Nephron (organoid): ENCODE data around the gene AOPEP.

Source experiments
- H3K27ac Mint-ChIP-seq, 3 experiments: 2 replicates each; pipeline ENCODE4 v1.8.0; 2020; ENCODE audit warnings: mixed read lengths in 3 of 3, mild to moderate bottlenecking in 2 of 3, moderate library complexity in 1 of 3
- H3K27me3 Mint-ChIP-seq: 2 replicates; pipeline ENCODE4 v1.8.0; 2021; ENCODE audit warnings: low read depth, mild to moderate bottlenecking, moderate library complexity, mixed read lengths
- H3K36me3 Mint-ChIP-seq: 2 replicates; pipeline ENCODE4 v1.8.0; 2020; ENCODE audit warnings: low read depth, mixed read lengths
- H3K4me1 Mint-ChIP-seq: 2 replicates; pipeline ENCODE4 v1.8.0; 2020; ENCODE audit warnings: mixed read lengths
- H3K4me3 Mint-ChIP-seq, 3 experiments: 2 replicates each; pipeline ENCODE4 v1.8.0; 2020; ENCODE audit warnings: mild to moderate bottlenecking in 3 of 3, mixed read lengths in 3 of 3, moderate library complexity in 2 of 3
- H3K9me3 Mint-ChIP-seq: 2 replicates; pipeline ENCODE4 v1.8.0; 2020; ENCODE audit warnings: mixed read lengths
- CTCF ChIP-seq, 3 experiments: fragments of 200-600 bp; sonication (generic); IDR thresholded peaks; one replicate each; pipeline ENCODE4 v1.5.0; 2021; ENCODE audit warnings: antibody characterized with exemption in 3 of 3; ENCODE audit not compliant: unreplicated experiment in 3 of 3

The AOPEP gene

DNA sequence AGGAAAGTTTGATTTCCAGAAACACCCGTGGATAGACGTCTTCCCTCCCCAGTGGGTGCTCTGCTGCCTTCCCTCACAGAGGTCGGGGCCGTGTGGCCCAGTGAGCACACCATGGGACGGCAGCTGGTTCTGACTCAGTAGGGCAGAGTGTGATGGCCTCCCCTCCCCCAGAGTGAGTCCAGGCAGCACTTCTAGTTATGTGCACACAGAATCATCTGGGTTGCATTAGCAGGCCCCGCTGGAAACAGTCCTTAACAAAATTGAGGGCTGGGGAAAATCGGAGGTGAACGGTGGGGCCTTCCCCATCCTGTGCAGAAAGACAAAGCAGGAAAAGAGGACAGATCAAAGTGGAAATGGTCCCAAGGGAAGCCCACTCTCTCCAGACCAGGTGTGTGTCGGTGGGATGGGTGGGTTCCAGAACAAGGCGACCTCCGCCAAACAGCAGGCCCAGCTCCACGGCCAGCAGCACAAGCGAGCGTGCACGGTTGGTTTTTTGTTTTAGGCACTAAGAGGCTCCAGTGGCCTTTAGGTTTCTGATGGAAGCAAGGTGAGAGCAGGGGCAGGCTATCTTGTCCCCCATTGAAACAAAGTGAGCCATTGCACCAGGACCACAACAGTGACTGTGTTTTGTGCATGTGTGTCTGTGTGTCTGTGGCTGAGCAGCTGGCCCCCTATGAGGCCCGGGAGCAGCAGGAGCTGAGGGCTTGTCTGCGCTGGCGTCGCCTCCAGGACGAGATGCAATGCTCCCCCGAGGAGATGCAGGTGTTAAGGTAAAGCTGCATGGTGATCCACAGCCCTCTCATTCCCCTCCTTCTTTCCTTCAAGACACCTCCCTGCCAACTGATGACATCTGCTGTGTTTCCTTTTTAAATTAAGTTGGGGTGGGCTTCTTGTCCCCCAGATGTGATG, 201.5 kb downstream of the AOPEP start:
- Mint-ChIP-seq H3K9me3 (no peaks in the 10 kb centered on the region), H3K4me1 (peaks cover 20% of the 10 kb centered on the region), H3K27me3 (no peaks in the 10 kb centered on the region), H3K27ac (peak overlapping the region in 2 of 3 experiments; percentile 35 to 58), H3K36me3 (peaks cover 24% of the 10 kb centered on the region), H3K4me3 (no peak overlapping the region)
- no peak for TF ChIP-seq CTCF (IDR thresholded peaks at IDR 0.05; ENCODE audit: unreplicated experiment in 3 of 3)

- Mint-ChIP-seq H3K9me3 (no peaks in the 10 kb centered on the region), H3K4me1 (peaks cover 17% of the 10 kb centered on the region), H3K4me3 (no peak overlapping the region), H3K27ac (peak overlapping the region; percentile 27 to 65 (median 38)), H3K36me3 (peaks cover 24% of the 10 kb centered on the region), H3K27me3 (no peaks in the 10 kb centered on the region)
- TF ChIP-seq CTCF (IDR thresholded peaks at IDR 0.05; ENCODE audit: unreplicated experiment in 3 of 3): no peak
These were observed 202.3 kb downstream of the AOPEP start for GRCh38 chr9:94928691-94929368.

- TF ChIP-seq CTCF (IDR thresholded peaks at IDR 0.05; ENCODE audit: unreplicated experiment in 3 of 3): no peak
- Mint-ChIP-seq H3K9me3 (no peaks in the 10 kb centered on the region), H3K36me3 (peaks cover 21% of the 10 kb centered on the region), H3K27ac (peak overlapping the region in 1 of 3 experiments; percentile 65), H3K4me3 (no peak overlapping the region), H3K27me3 (no peaks in the 10 kb centered on the region), H3K4me1 (peaks cover 17% of the 10 kb centered on the region)
These were observed 202.9 kb downstream of the AOPEP start for GRCh38 chr9:94929369-94929756.

GRCh38 chr9:94931036-94931633, 204.6 kb downstream of the AOPEP start:
- H3K27me3 Mint-ChIP-seq: no peaks in the 10 kb centered on the region
- H3K27ac Mint-ChIP-seq: no peak overlapping the region
- H3K36me3 Mint-ChIP-seq: peaks cover 10% of the 10 kb centered on the region
- H3K9me3 Mint-ChIP-seq: no peaks in the 10 kb centered on the region
- peaks cover 22% of the 10 kb centered on the region for H3K4me1 Mint-ChIP-seq
- no peak for TF ChIP-seq CTCF (IDR thresholded peaks at IDR 0.05; ENCODE audit: unreplicated experiment in 3 of 3)
- H3K4me3 Mint-ChIP-seq: no peak overlapping the region

DNA sequence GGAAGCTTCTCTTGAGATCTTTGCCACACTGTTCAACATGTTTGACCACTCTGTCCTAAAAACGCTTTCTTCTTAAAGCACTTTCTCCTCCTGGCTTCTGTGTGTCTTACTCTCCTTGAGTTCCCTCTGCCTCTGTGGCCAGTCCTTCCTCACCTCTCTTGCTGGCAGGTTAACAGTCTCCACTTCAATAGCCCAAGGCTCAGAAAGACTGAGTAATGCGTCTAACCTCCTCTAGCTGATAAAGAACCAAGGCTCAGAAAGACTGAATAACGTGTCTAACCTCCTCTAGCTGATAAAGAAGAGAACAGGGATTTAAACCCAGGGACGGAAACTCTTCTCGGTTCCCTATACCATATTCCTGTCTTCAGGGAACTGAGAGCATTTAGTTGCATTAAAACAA, 205.2 kb downstream of the AOPEP start:
- no peaks in the 10 kb centered on the region for H3K9me3 Mint-ChIP-seq
- peaks cover 28% of the 10 kb centered on the region for H3K4me1 Mint-ChIP-seq
- no peak overlapping the region for H3K4me3 Mint-ChIP-seq
- H3K27ac Mint-ChIP-seq: peak overlapping the region in 2 of 3 experiments; percentile 2 to 27
- peaks cover 8% of the 10 kb centered on the region for H3K36me3 Mint-ChIP-seq
- H3K27me3 Mint-ChIP-seq: no peaks in the 10 kb centered on the region
- TF ChIP-seq CTCF (IDR thresholded peaks at IDR 0.05; ENCODE audit: unreplicated experiment in 3 of 3): no peak
